ELF-1 (cell line): ENCODE data around the gene ATXN1.

Source experiments
- DNase-seq: peaks from one replicate; pipeline ENCODE4 v3.0.0-alpha.2; 2016; ENCODE audit warnings: low read depth, low spot score

ATXN1 gene

DNA sequence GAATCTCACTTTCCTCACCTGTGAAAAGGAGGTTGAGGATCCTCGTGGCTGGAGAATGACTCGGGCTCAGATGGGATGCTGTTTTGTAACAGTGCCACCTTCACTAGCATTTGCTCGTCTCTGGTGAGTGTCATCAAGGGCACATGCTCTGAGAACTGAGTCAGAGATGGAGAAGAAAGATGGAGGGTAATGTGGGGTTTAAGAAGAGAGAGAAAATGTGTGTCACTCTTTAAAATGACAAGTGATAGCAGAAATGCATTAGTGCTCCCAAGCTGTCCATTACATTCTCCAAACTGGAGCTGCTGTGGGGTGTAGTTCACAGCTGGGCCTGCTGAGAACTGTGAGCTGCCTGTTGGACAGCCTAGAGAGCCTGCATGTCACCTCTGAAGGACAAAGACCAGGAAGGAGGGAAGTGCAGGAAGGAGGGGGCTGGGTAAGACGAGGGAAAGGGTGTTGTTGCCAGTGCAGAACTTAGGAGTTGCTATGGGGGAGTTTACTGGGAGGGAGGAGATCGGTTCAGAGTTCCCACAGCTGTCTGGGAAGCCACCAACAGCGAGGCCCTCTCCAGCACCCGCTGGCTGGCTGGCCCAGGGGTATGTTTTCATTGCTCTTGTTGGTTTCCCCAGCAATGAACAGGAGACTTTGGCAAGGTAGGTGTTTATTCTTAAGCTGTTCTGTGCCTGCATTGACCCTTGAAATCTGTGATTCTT, 503.1 kb downstream of the ATXN1 start:
- DNase-seq, result peak; percentile 71

DNA sequence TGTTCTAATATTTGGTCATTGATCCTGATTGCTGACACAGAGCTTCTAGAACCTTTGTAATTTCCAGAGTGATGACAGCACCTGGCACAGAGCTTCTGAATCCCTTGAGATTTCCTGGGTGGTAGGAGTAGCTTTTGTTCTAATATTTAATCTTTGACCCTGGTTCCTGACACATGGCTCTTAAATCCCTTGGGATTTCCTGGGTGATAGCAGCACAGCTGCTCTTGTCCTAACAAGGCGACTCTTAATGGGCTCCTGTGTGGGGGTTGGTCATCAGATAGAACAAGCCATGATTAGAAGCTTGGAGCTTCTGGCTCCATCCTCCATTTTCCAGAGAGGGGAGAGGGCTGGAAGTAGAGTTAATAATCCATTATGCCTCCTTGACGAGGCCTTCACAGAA, 504.5 kb downstream of the ATXN1 start:
- no peak for DNase-seq

DNA sequence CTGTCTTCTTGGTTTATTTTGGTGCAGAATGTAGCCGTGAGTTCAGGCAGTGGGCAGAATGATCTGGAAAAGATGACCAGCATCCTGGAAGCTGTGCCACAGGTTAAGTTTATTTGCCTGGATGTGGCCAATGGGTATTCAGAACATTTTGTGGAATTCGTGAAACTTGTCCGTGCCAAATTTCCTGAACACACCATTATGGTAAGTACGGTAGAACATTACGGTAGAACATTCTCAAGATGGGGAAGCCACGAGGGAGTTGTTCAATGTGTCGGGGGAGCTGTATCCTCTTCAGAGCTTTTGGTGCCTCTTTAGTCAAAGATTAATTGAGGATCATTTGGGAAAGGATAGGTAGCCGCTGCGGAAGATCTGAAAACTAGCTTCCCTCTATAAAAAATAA, 506.7 kb downstream of the ATXN1 start:
- no peak for DNase-seq

GRCh38 chr6:16253399-16254144, 507.7 kb downstream of the ATXN1 start:
- no peak for DNase-seq

DNA sequence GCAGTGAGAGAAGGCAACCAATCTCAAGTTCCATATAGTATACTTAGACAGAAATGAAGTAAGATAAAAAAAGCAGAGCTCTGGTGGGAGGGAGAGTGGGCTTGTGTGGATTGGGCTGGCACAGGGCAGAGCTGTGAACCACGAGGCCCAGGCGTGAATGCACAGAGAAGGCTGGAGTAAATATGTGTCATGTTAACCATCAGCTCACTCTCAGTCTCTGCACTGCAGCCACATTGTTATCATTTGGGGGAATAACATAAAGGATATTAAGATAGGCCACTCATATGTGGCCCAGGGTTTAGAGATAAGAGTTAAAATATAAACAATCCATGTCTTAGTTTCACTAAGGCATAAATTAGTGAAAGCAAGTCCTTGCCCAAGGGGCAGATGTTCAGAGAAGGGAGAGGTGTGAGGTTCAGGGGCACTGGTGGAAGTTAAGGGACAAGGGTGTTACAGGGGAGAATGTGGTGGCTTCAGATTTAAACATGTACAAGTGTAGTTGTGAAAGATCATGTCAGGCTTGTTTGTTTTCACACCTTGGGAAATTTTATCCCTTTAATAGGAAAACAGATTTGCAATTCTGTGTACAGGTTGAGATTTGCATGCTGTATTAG, 508.5 kb downstream of the ATXN1 start:
- no peak for DNase-seq

GRCh38 chr6:16251706-16252105, 509.6 kb downstream of the ATXN1 start:
- no peak for DNase-seq

GRCh38 chr6:16249971-16250370, 511.3 kb downstream of the ATXN1 start:
- peak; percentile 20 for DNase-seq
